BJ (cell line): ENCODE results near the gene RANBP10. TPM values are rescaled to one million over a fixed set of nuclear protein-coding genes. Genes with fewer than 3 reads are reported as not detected.

Source experiments
- CTCF ChIA-PET: fragments of 350-600 bp; formaldehyde crosslinking; extraction: SDS; loops from one replicate; lab custom pipeline; 2021; ENCODE audit warnings: antibody characterized with exemption, inconsistent platforms; lab: Yijun Ruan, JAX
- POLR2A ChIA-PET: fragments of 300-600 bp; sonication (Branson Sonifier 250); formaldehyde crosslinking; extraction: SDS; loops from one replicate; lab custom pipeline; 2021; ENCODE audit warnings: antibody characterized with exemption; lab: Charles Lee
- DNase-seq: peaks from one replicate; pipeline ENCODE4 v3.0.0-alpha.2; 2011; ENCODE audit warnings: low read depth
- H3K27me3 ChIP-seq: 2 replicates; pipeline ENCODE4 v1.6.0; 2011; ENCODE audit warnings: low read length; ENCODE audit not compliant: control insufficient read depth, insufficient read depth
- H3K36me3 ChIP-seq: 2 replicates; pipeline ENCODE4 v1.5.1; 2011; ENCODE audit warnings: low read length; ENCODE audit not compliant: control insufficient read depth, insufficient read depth
- H3K4me3 ChIP-seq: 2 replicates; pipeline ENCODE4 v1.5.1; 2011; ENCODE audit warnings: low read depth, mild to moderate bottlenecking, control low read depth, low read length
- CTCF ChIP-seq: IDR thresholded peaks from 2 replicates; pipeline ENCODE4 v1.5.1; 2011; ENCODE audit warnings: low read depth, mild to moderate bottlenecking, control low read depth, inconsistent platforms, low read length, moderate library complexity; ENCODE audit not compliant: insufficient read depth
- polyA plus RNA-seq: library from polyadenylated mRNA; depleted of rRNA; stranded (reverse); fragments of >200 nt; gene quantifications from 2 replicates; pipeline ENCODE4 v1.2.3, GENCODE V29; 2011; rRNA removed
- small RNA-seq: library from RNA; depleted of rRNA; stranded (forward); fragments of <200 nt; gene quantifications from one replicate; pipeline ENCODE3, GENCODE V24; 2012; ENCODE audit warnings: low replicate concordance, low read depth; ENCODE audit not compliant: insufficient read length

The RANBP10 gene
- polyA plus RNA-seq, 1 experiment: 17.6 TPM

- ChIA-PET POLR2A (no interaction called here), CTCF (interaction anchor here (2.0 kb wide), 1 partner anchor 140 kb away, joined by 12 read pairs; no protein-coding TSS in a partner anchor)
- DNase-seq: no peak
- no peak overlapping the region for H3K4me3 ChIP-seq
- no peaks in the 10 kb centered on the region for H3K27me3 ChIP-seq
- TF ChIP-seq CTCF: no peak
- 0 out of 2 replicates have a peak, but pooled peaks cover 3% of the 10 kb centered on the region for H3K36me3 ChIP-seq
Measured at GRCh38 chr16:67675999-67676398, 130.4 kb downstream of the RANBP10 start.

- 0 out of 2 replicates have a peak, but pooled peaks cover 3% of the 10 kb centered on the region for H3K36me3 ChIP-seq
- POLR2A ChIA-PET: no interaction called here
- CTCF ChIA-PET: interaction anchor here (1.0 to 2.0 kb wide), 2 partner anchors 141 to 250 kb away, joined by 3 to 12 read pairs; no protein-coding TSS in a partner anchor
- H3K27me3 ChIP-seq: no peaks in the 10 kb centered on the region
- no peak overlapping the region for H3K4me3 ChIP-seq
- no peak for DNase-seq
- no peak for TF ChIP-seq CTCF
Measured at GRCh38 chr16:67675579-67675935, 130.8 kb downstream of the RANBP10 start.

GRCh38 chr16:67674851-67675578 is 131.3 kb downstream of the RANBP10 start:
- no peak overlapping the region for H3K4me3 ChIP-seq
- no peak for DNase-seq
- ChIA-PET POLR2A (no interaction called here), CTCF (interaction anchor here (1.0 to 2.0 kb wide), 4 partner anchors 114 to 251 kb away, joined by 3 to 12 read pairs (median 3); no protein-coding TSS in a partner anchor)
- no peak for TF ChIP-seq CTCF
- H3K36me3 ChIP-seq: 0 out of 2 replicates have a peak, but pooled peaks cover 3% of the 10 kb centered on the region
- H3K27me3 ChIP-seq: no peaks in the 10 kb centered on the region

- Histone ChIP-seq H3K27me3 (no peaks in the 10 kb centered on the region), H3K36me3 (0 out of 2 replicates have a peak, but pooled peaks cover 3% of the 10 kb centered on the region), H3K4me3 (no peak overlapping the region)
- ChIA-PET CTCF (interaction anchor here (0.6 to 12.1 kb wide), 18 partner anchors 8 to 633 kb away, joined by 3 to 208 read pairs (median 6); partner anchors contain the start of genes CTCF, GFOD2, PSMB10 and RANBP10), POLR2A (no interaction called here)
- no peak for TF ChIP-seq CTCF
- no peak for DNase-seq
Measured at GRCh38 chr16:67673712-67674580, 132.4 kb downstream of the RANBP10 start.

Small RNAs within 50 kb of the gene (small RNA-seq; reads per million reads assigned to genes)
- not detected for gene AC040162.2

Other genes starting within 250 kb of the RANBP10 start
- gene CTCF, start 244.0 kb downstream of the RANBP10 start, polyA plus RNA-seq: 20.9 and 22.8 TPM in 2 replicates
- gene CARMIL2, start 161.4 kb downstream of the RANBP10 start, polyA plus RNA-seq: 0.18 and 0.23 TPM in 2 replicates
- 14.1 and 29.5 TPM in 2 replicates for gene ACD, start 146.3 kb downstream of the RANBP10 start, polyA plus RNA-seq
- 0.86 and 0.88 TPM in 2 replicates for gene PARD6A, start 145.6 kb downstream of the RANBP10 start, polyA plus RNA-seq
- 7.6 and 10.9 TPM in 2 replicates for gene ENKD1, start 139.8 kb downstream of the RANBP10 start, polyA plus RNA-seq
- gene C16orf86, start 139.7 kb downstream of the RANBP10 start, polyA plus RNA-seq: 0.87 and 1.5 TPM in 2 replicates
- gene GFOD2, start 87.2 kb downstream of the RANBP10 start, polyA plus RNA-seq: 11.4 and 13.6 TPM in 2 replicates
- gene TSNAXIP1, start 329 bp upstream of the RANBP10 start, polyA plus RNA-seq: 0.96 and 1.6 TPM in 2 replicates
- 20.1 and 25.8 TPM in 2 replicates for gene THAP11, start 35.8 kb upstream of the RANBP10 start, polyA plus RNA-seq
- gene NUTF2, start 40.4 kb upstream of the RANBP10 start, polyA plus RNA-seq: 173 and 230 TPM in 2 replicates
- gene CENPT, start 41.1 kb upstream of the RANBP10 start, polyA plus RNA-seq: 26.2 and 42.4 TPM in 2 replicates
- 19.9 and 27.4 TPM in 2 replicates for gene EDC4, start 66.5 kb upstream of the RANBP10 start, polyA plus RNA-seq
- gene NRN1L, start 78.3 kb upstream of the RANBP10 start, polyA plus RNA-seq: 0.22 and 0.27 TPM in 2 replicates
- 26.0 and 45.5 TPM in 2 replicates for gene PSKH1, start 86.7 kb upstream of the RANBP10 start, polyA plus RNA-seq
- gene CTRL, start 125.3 kb upstream of the RANBP10 start, polyA plus RNA-seq: 0.15 and 0.58 TPM in 2 replicates
- gene PSMB10, start 130.3 kb upstream of the RANBP10 start, polyA plus RNA-seq: 24.8 and 29.1 TPM in 2 replicates
- gene LCAT, start 137.6 kb upstream of the RANBP10 start, polyA plus RNA-seq: 7.9 and 13.6 TPM in 2 replicates
- 64.4 and 115 TPM in 2 replicates for gene SLC12A4, start 162.1 kb upstream of the RANBP10 start, polyA plus RNA-seq
- not detected in 2 replicates for gene DPEP3, start 173.9 kb upstream of the RANBP10 start, polyA plus RNA-seq
- 0.10 and 0.25 TPM in 2 replicates for gene DPEP2, start 192.9 kb upstream of the RANBP10 start, polyA plus RNA-seq
- not detected in 2 replicates for gene DPEP2NB, start 209.4 kb upstream of the RANBP10 start, polyA plus RNA-seq
- 8.1 and 10.1 TPM in 2 replicates for gene DDX28, start 216.7 kb upstream of the RANBP10 start, polyA plus RNA-seq
- 12.9 and 18.3 TPM in 2 replicates for gene DUS2, start 216.7 kb upstream of the RANBP10 start, polyA plus RNA-seq